Body of pancreas (tissue), 4 donors: ENCODE measurements around the gene WDR1. TPM values are rescaled to one million over a fixed set of nuclear protein-coding genes. Genes with fewer than 3 reads are reported as not detected.

Source experiments
- ATAC-seq: fragments of 150-250 bp; one replicate; pipeline ENCODE4 v1.9.1; 2016
- DNase-seq, 4 donors: peaks; one replicate each; pipeline ENCODE4 v3.0.0-alpha.2; 2019
- H3K27ac ChIP-seq, 4 donors: fragments of 200-600 bp; sonication (generic); 1 replicate in 3 of 4; 2 replicates in 1 of 4; pipeline versions ENCODE4 v1.5.1 to v1.6.1; 2016 to 2019; ENCODE audit warnings: mild to moderate bottlenecking in 1 of 4, mixed read lengths in 1 of 4, moderate library complexity in 1 of 4
- H3K27me3 ChIP-seq, 2 donors: fragments of 200-600 bp; sonication (generic); one replicate each; pipeline ENCODE4 v1.6.0; 2016; ENCODE audit warnings: mild to moderate bottlenecking in 1 of 2
- H3K36me3 ChIP-seq, 2 donors: fragments of 200-600 bp; sonication (generic); replicated peaks in 1 of 2; 2 replicates each; pipeline ENCODE4 v1.5.1; 2016; ENCODE audit warnings: low read depth in 2 of 2; ENCODE audit not compliant: insufficient read depth in 1 of 2
- H3K4me1 ChIP-seq: fragments of 200-600 bp; sonication (generic); one replicate; pipeline ENCODE4 v1.6.0; 2016
- H3K4me3 ChIP-seq, 2 donors: fragments of 200-600 bp; sonication (generic); 1 replicate in 1 of 2; 2 replicates in 1 of 2; pipeline ENCODE4 v1.5.1; 2016 to 2019
- H3K9me3 ChIP-seq, 3 donors: fragments of 200-600 bp; sonication (generic); 1 replicate in 2 of 3; 2 replicates in 1 of 3; pipeline ENCODE4 v1.5.1; 2016
- CTCF ChIP-seq, 7 experiments: fragments of 450-650 bp in 4 of 7; fragments of 200-600 bp in 3 of 7; sonication (generic) in 3 of 7; IDR thresholded peaks; one replicate each; pipeline ENCODE4 v1.5.1; 2016 to 2019; ENCODE audit warnings: antibody characterized with exemption in 7 of 7
- POLR2A ChIP-seq, 3 donors: fragments of 450-650 bp; IDR thresholded peaks; one replicate each; pipeline ENCODE4 v1.6.1; 2016; ENCODE audit warnings: antibody characterized with exemption in 3 of 3, mild to moderate bottlenecking in 2 of 3
- WGBS, 2 donors: methylation state at CpG; one replicate each; pipeline ENCODE4 v1.1.5; 2017; 5-methylcytosine and 5-hydroxymethylcytosine counted together
- intact Hi-C: fragments of 100-400 bp; cut with DNase I; formaldehyde crosslinking; loops from one replicate; pipeline ENCODE4 v1.15.1; 2023
- total RNA-seq, 2 donors: library from RNA; depleted of rRNA; stranded (reverse); fragments of >200 nt; gene quantifications; one replicate each; pipeline ENCODE4 v1.1.0, GENCODE V29; 2016

The WDR1 gene
- total RNA-seq, 2 donors from 2014 or later, result 46.1 to 51.9 TPM

DNA sequence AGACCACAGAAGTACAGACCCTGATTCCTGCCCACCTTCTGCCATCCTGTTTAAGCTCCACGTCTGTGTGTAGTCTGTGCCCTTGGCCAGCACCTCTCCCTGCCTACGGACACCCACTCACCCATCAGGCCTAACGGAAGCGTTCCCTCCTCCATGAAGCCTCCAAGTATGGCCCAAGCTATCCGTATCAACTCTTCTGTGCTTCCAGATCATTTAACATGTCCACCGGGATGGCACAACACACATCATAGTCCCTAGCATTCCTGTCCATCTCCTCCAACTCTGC, 11.7 kb downstream of the WDR1 start:
- WGBS, 2 donors, result 80 to 89% methylated on average over 6 of the region's 6 CpGs
- no peak overlapping the region for H3K4me3 ChIP-seq
- intact Hi-C loops, result no loop called here
- H3K36me3 ChIP-seq, result no peaks in the 10 kb centered on the region
- H3K9me3 ChIP-seq, result no peaks in the 10 kb centered on the region
- no peak for ATAC-seq
- peaks cover 18% of the 10 kb centered on the region for H3K4me1 ChIP-seq
- no peaks in the 10 kb centered on the region for H3K27me3 ChIP-seq
- TF ChIP-seq CTCF (IDR thresholded peaks at IDR 0.05) (no peak), POLR2A (IDR thresholded peaks at IDR 0.05) (no peak)
- no peak overlapping the region for H3K27ac ChIP-seq
- DNase-seq, result no peak

DNA sequence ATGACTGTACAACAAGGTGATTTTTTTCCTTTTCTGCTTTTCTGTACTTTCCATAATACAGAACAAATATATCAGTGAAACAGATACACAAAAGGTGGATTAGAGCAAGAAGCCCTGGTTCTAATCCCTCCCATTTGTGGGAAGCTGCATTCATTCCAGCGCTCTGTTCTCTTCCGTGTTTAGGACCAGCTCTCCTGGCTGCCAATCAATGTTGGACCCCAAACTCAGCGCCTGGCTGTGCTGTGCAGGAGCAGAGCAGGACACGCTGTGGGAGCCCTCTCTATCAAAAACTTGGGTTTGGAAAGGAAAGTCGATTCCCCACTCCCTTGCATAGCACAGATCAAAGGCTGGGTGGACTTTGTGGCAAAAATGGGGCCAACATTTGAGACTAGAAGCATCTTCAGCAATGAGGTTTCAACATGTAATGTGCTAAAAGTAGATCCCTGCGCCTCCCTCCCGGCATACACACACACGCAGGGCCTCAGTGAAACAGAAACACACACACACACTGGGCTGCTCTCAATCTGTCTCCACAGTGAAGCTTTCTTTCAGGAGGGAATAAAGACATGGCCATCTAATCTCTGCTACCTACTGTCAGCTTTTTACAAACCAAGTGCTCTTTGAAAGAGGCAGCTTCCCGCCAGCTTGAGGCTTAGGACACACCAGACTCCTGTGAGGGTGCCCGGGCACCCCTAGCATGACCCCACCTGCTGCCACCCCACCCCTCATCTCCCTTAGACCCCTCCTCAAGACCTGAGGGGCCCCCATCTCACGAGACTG, 12.2 kb downstream of the WDR1 start:
- TF ChIP-seq POLR2A (IDR thresholded peaks at IDR 0.05) (no peak), CTCF (IDR thresholded peaks at IDR 0.05) (no peak)
- 81 to 88% methylated on average over 11 of the region's 11 CpGs for WGBS, 2 donors
- H3K36me3 ChIP-seq, result peaks cover 0 to 4% of the 10 kb centered on the region in 2 donors
- DNase-seq (no peak), ATAC-seq (no peak)
- intact Hi-C loops, result no loop called here
- H3K9me3 ChIP-seq, result no peaks in the 10 kb centered on the region
- H3K27ac ChIP-seq, result no peak overlapping the region
- H3K4me1 ChIP-seq, result peaks cover 18% of the 10 kb centered on the region
- no peaks in the 10 kb centered on the region for H3K27me3 ChIP-seq
- no peak overlapping the region for H3K4me3 ChIP-seq

DNA sequence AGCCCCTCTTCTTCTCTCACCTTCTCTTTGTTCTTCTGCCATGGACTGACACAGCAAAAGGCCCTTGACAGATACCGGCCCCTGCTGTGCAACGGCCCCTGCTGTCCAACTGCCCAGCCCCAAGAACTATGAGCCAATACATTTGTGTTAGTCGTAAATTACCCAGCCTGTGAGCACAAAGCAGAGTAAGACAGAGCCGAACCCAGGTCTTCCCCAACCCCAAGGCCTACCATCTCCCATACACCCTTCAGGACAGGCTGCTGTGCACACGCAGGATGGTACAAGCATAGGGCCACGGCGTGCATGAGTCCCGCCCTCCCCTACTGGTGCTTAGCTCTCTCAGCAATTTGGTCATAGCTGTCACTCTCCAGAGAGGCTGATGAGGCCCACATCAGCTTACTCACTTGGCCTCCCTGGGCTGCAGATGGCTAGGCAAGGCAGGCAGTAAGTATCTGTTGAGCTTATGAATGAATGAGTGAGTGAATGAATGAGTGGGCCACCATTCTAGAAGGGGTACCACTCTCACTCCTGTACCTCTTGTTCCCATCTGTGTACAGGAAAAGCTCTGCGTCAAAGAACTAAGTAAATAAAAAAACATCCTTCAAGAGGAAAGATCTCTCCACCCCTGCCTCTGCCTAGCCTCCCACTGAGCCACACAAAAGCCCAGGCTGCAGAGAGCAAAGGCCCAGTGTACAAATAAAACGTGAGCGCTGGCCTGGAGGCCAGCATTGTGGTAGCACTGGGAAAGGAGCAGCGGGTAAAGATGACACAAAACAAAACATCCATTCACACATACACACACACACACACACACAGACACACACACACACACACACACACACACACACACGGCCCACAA, 13.9 kb downstream of the WDR1 start:
- TF ChIP-seq POLR2A (IDR thresholded peaks at IDR 0.05), result no peak
- TF ChIP-seq CTCF (IDR thresholded peaks at IDR 0.05), result no peak
- H3K27me3 ChIP-seq, result no peaks in the 10 kb centered on the region
- DNase-seq, result no peak

GRCh38 chr4:10101671-10102473, 14.7 kb downstream of the WDR1 start:
- intact Hi-C loops, result no loop called here
- H3K27me3 ChIP-seq, result no peaks in the 10 kb centered on the region
- H3K36me3 ChIP-seq, result peaks cover 0 to 21% of the 10 kb centered on the region in 2 donors
- DNase-seq (no peak), ATAC-seq (no peak)
- H3K4me1 ChIP-seq, result peaks cover 3% of the 10 kb centered on the region
- TF ChIP-seq CTCF (IDR thresholded peaks at IDR 0.05) (no peak), POLR2A (IDR thresholded peaks at IDR 0.05) (no peak)
- H3K4me3 ChIP-seq, result no peak overlapping the region
- no peaks in the 10 kb centered on the region for H3K9me3 ChIP-seq
- no peak overlapping the region for H3K27ac ChIP-seq
- 86 to 88% methylated on average over 14 of the region's 14 CpGs for WGBS, 2 donors

More for the DNA sequence above, 13.9 kb downstream of the WDR1 start:
- H3K9me3 ChIP-seq, result no peaks in the 10 kb centered on the region
- peaks cover 0 to 14% of the 10 kb centered on the region in 2 donors for H3K36me3 ChIP-seq
- peaks cover 11% of the 10 kb centered on the region for H3K4me1 ChIP-seq
- intact Hi-C loops, result no loop called here
- no peak for ATAC-seq
- no peak overlapping the region for H3K4me3 ChIP-seq
- 84 to 89% methylated on average over 12 to 13 of the region's 13 CpGs for WGBS, 2 donors
- no peak overlapping the region for H3K27ac ChIP-seq
